Natural killer cell (primary cell): Measurements from ENCODE around the gene ART5. TPM values are rescaled to one million over a fixed set of nuclear protein-coding genes. Genes with fewer than 3 reads are reported as not detected.

Source experiments
- ATAC-seq, 3 donors: fragments of 150-1000 bp in 2 of 3; fragments of 200-7000 bp in 1 of 3; cut with Tn5 transposase; 1 replicate in 1 of 3; 2 replicates in 2 of 3; pipeline ENCODE4 v1.10.0; 2021; ENCODE audit warnings: mild to moderate bottlenecking in 2 of 3, moderate library complexity in 2 of 3
- DNase-seq, 2 donors: peaks; one replicate each; pipeline versions ENCODE4 v3.0.0 to v3.0.0-alpha.2; 2013 to 2021; ENCODE audit warnings: mixed read lengths in 1 of 2
- H3K27ac ChIP-seq: one replicate; pipeline ENCODE4 v1.5.1; 2013; ENCODE audit warnings: mild to moderate bottlenecking, low read length
- H3K27me3 ChIP-seq: one replicate; pipeline ENCODE4 v1.6.1; 2013; ENCODE audit warnings: low read length; ENCODE audit not compliant: control insufficient read depth, insufficient read depth
- H3K36me3 ChIP-seq: one replicate; pipeline ENCODE4 v1.6.1; 2013; ENCODE audit warnings: low read length; ENCODE audit not compliant: control insufficient read depth, insufficient read depth
- H3K4me1 ChIP-seq: one replicate; pipeline ENCODE4 v1.6.1; 2013; ENCODE audit warnings: low read length; ENCODE audit not compliant: control insufficient read depth, insufficient read depth
- H3K4me3 ChIP-seq: one replicate; pipeline ENCODE4 v1.5.1; 2013; ENCODE audit warnings: low read length
- H3K9me3 ChIP-seq: one replicate; pipeline ENCODE4 v1.6.1; 2013; ENCODE audit warnings: low read length; ENCODE audit not compliant: control insufficient read depth, insufficient read depth
- H3K27ac Mint-ChIP-seq, 2 donors: one replicate each; pipeline ENCODE4 v1.8.0; 2022; ENCODE audit warnings: mild to moderate bottlenecking in 2 of 2, mixed read lengths in 2 of 2, moderate library complexity in 1 of 2
- H3K27me3 Mint-ChIP-seq, 2 donors: one replicate each; pipeline ENCODE4 v1.8.0; 2022; ENCODE audit warnings: low read depth in 2 of 2, mixed read lengths in 2 of 2
- H3K36me3 Mint-ChIP-seq: one replicate; pipeline ENCODE4 v1.8.0; 2022; ENCODE audit warnings: mixed read lengths
- H3K4me1 Mint-ChIP-seq, 2 donors: one replicate each; pipeline ENCODE4 v1.8.0; 2022; ENCODE audit warnings: mixed read lengths in 2 of 2
- H3K4me3 Mint-ChIP-seq: one replicate; pipeline ENCODE4 v1.8.0; 2022; ENCODE audit warnings: mild to moderate bottlenecking, moderate library complexity, mixed read lengths
- H3K9me3 Mint-ChIP-seq, 2 donors: one replicate each; pipeline ENCODE4 v1.8.0; 2022; ENCODE audit warnings: mixed read lengths in 2 of 2
- WGBS: methylation state at CpG from one replicate; pipeline ENCODE4 v1.1.7; 2013; ENCODE audit warnings: missing lambda C conversion rate; ENCODE audit not compliant: insufficient coverage; 5-methylcytosine and 5-hydroxymethylcytosine counted together
- intact Hi-C: fragments of 100-400 bp; cut with micrococcal nuclease; formaldehyde crosslinking; loops from one replicate; pipeline ENCODE4 v1.14.2; 2022
- total RNA-seq, 4 donors: library from RNA; stranded (reverse); fragments of 120-200 nt in 1 of 4; gene quantifications; one replicate each; pipeline versions ENCODE4 v1.2.3 to v1.2.4, GENCODE V29; 2013 to 2022
- TF ChIP-seq, protein P1 (sequence below): fragments of 200-600 bp; IDR thresholded peaks from one replicate; pipeline ENCODE4 v1.8.0; 2022; ENCODE audit warnings: antibody characterized with exemption

ART5 gene, protein sequence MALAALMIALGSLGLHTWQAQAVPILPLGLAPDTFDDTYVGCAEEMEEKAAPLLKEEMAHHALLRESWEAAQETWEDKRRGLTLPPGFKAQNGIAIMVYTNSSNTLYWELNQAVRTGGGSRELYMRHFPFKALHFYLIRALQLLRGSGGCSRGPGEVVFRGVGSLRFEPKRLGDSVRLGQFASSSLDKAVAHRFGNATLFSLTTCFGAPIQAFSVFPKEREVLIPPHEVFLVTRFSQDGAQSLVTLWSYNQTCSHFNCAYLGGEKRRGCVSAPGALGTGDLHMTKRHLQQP
- not detected for total RNA-seq
- not detected for total RNA-seq (2013)

DNA sequence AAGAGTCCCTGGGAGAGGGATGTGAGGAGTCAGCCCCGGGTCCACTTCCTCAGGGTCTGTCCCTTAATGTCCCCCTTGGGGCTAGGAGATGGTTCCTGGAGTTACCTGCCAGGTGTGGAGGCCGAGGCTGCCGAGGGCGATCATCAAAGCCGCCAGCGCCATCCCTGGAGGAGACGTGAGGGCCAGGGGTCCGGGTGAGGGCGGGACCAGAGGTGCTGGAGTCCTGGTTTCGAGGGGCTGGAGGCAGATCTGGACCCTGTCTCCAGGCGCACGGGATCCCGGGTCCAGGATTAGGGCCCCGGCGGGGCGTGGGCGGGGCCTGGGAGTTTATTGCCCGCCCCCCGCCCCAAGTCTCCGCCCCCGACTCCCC is at the start of gene ART5:
TSS of gene ART5 (minus strand) at position 292 of the 370 bp plus-strand sequence. CDS start at position 162, 130 bp downstream.
- peak within 1 kb of the TSS; percentile 90 for H3K4me3 Mint-ChIP-seq
- Histone ChIP-seq H3K4me1 (peaks cover 14% of the 10 kb centered on the region), H3K27ac (no peak within 1 kb of the TSS), H3K36me3 (no peaks in the 10 kb centered on the region), H3K27me3 (peaks cover 12% of the 10 kb centered on the region), H3K9me3 (no peaks in the 10 kb centered on the region), H3K4me3 (peak within 1 kb of the TSS; percentile 43)
- 44% methylated on average over 18 of the region's 21 CpGs for WGBS
- H3K27ac Mint-ChIP-seq: no peak within 1 kb of the TSS
- no peaks in the 10 kb centered on the region for H3K9me3 Mint-ChIP-seq
- intact Hi-C loops: no loop called here
- peaks cover 10% of the 10 kb centered on the region in 2 donors for H3K4me1 Mint-ChIP-seq
- no peaks in the 10 kb centered on the region for H3K36me3 Mint-ChIP-seq
- DNase-seq (no peak), ATAC-seq (no peak)
- TF ChIP-seq, protein P1, sequence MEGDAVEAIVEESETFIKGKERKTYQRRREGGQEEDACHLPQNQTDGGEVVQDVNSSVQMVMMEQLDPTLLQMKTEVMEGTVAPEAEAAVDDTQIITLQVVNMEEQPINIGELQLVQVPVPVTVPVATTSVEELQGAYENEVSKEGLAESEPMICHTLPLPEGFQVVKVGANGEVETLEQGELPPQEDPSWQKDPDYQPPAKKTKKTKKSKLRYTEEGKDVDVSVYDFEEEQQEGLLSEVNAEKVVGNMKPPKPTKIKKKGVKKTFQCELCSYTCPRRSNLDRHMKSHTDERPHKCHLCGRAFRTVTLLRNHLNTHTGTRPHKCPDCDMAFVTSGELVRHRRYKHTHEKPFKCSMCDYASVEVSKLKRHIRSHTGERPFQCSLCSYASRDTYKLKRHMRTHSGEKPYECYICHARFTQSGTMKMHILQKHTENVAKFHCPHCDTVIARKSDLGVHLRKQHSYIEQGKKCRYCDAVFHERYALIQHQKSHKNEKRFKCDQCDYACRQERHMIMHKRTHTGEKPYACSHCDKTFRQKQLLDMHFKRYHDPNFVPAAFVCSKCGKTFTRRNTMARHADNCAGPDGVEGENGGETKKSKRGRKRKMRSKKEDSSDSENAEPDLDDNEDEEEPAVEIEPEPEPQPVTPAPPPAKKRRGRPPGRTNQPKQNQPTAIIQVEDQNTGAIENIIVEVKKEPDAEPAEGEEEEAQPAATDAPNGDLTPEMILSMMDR: no peak
- H3K27me3 Mint-ChIP-seq: peaks cover 21 to 26% of the 10 kb centered on the region in 2 donors

DNA sequence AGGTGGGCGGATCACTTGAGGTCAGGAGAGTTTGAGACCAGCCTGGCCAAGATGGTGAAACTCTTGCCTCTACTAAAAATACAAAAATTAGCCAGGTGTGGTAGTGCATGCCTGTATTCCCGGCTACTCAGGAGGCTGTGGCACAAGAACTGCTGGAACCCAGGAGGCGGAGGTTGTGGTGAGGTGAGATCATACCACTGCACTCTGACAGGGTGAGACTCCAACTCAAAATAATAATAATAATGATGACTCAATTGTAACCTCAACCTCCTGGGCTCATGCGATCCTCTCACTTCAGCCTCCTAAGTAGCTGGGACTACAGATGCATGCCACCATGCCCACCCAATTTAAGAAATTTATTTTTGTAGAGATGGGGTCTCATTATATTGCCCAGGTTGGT is 45.0 kb upstream of the ART5 start:
- TF ChIP-seq, protein P1: no peak
- Histone ChIP-seq H3K36me3 (peaks cover 69% of the 10 kb centered on the region), H3K4me1 (no peaks in the 10 kb centered on the region), H3K27ac (no peak overlapping the region), H3K4me3 (no peak overlapping the region), H3K9me3 (no peaks in the 10 kb centered on the region), H3K27me3 (no peaks in the 10 kb centered on the region)
- no peak overlapping the region for H3K4me3 Mint-ChIP-seq
- no peak for DNase-seq
- no peak for ATAC-seq
- intact Hi-C loops: no loop called here
- WGBS: 50% methylated on average over 1 of the region's 4 CpGs
- H3K27me3 Mint-ChIP-seq: no peaks in the 10 kb centered on the region
- H3K4me1 Mint-ChIP-seq: no peaks in the 10 kb centered on the region
- no peaks in the 10 kb centered on the region for H3K9me3 Mint-ChIP-seq
- no peak overlapping the region for H3K27ac Mint-ChIP-seq
- H3K36me3 Mint-ChIP-seq: peaks cover 10% of the 10 kb centered on the region

DNA sequence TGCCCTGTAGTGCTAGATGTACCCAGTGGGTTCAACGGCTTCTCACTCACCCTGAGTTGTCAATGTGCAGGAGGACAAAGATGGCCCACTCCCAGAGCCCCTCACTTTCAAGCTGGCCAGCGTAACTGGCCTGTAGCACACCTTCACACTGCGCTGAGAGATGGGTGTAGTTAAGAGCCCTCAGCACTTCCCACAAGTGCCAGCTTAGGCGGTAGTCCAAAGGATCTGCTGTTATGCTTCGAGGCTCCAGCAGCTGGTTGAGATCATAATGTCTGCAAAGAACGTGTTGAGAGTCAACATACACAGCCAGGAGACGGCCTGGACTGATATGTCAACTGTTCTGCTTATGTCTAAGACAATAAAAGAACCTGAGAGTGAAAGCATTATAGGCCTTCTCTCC is 44.1 kb upstream of the ART5 start:
- Mint-ChIP-seq H3K27ac (no peak overlapping the region), H3K27me3 (no peaks in the 10 kb centered on the region), H3K36me3 (peaks cover 10% of the 10 kb centered on the region), H3K4me3 (no peak overlapping the region), H3K9me3 (no peaks in the 10 kb centered on the region), H3K4me1 (no peaks in the 10 kb centered on the region)
- Histone ChIP-seq H3K27me3 (no peaks in the 10 kb centered on the region), H3K4me3 (no peak overlapping the region), H3K4me1 (no peaks in the 10 kb centered on the region), H3K27ac (no peak overlapping the region), H3K9me3 (no peaks in the 10 kb centered on the region), H3K36me3 (peaks cover 72% of the 10 kb centered on the region)
- ATAC-seq (no peak), DNase-seq (no peak)
- intact Hi-C loops: no loop called here
- TF ChIP-seq, protein P1: no peak
- 95% methylated on average over 7 of the region's 7 CpGs for WGBS

DNA sequence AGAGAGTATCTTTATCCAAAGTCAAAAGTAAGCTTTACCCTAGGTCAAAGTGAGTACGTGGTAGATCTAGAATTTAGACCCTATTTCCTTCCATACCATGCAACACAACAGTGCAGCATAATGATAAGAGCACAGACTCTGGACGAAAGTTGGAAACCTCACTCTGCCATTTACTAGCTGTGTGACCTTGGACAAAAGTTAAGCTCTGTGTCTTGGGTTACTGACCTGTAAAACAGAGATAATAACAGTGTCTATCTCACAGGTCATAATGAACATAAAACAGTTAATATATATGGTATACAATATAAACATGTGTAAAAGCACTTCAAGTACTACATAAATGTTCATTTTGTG is 43.0 kb upstream of the ART5 start:
- DNase-seq: no peak
- H3K4me1 ChIP-seq: no peaks in the 10 kb centered on the region
- no peak overlapping the region for H3K4me3 ChIP-seq
- Mint-ChIP-seq H3K36me3 (peaks cover 15% of the 10 kb centered on the region), H3K4me1 (no peaks in the 10 kb centered on the region), H3K27ac (no peak overlapping the region), H3K27me3 (no peaks in the 10 kb centered on the region), H3K9me3 (no peaks in the 10 kb centered on the region), H3K4me3 (no peak overlapping the region)
- no peaks in the 10 kb centered on the region for H3K9me3 ChIP-seq
- H3K27me3 ChIP-seq: no peaks in the 10 kb centered on the region
- intact Hi-C loops: no loop called here
- peaks cover 73% of the 10 kb centered on the region for H3K36me3 ChIP-seq
- TF ChIP-seq, protein P1: no peak
- H3K27ac ChIP-seq: no peak overlapping the region
- no peak for ATAC-seq
- 100% methylated on average over 2 of the region's 2 CpGs for WGBS
